Astrocyte (in vitro differentiated cells and primary cell): ENCODE results near the gene EIF4A2. TPM values are rescaled to one million over a fixed set of nuclear protein-coding genes. Genes with fewer than 3 reads are reported as not detected.
A peak's percentile ranks its signal among the peaks of the same experiment; 100 is the strongest.

ENCODE experiments used
- DNase-seq: peaks from one replicate; pipeline ENCODE4 v3.0.0-alpha.2; 2010; ENCODE audit warnings: low read depth
- FAIRE-seq: peaks from 2 replicates; lab custom pipeline; 2011; peaks lifted over from hg19 to GRCh38; lab: Jason Lieb, UNC
- H2AFZ ChIP-seq: 2 replicates; pipeline ENCODE4 v1.6.0; 2012; ENCODE audit warnings: low read depth, low read length, inconsistent platforms
- H3K27ac ChIP-seq: 2 replicates; pipeline ENCODE4 v1.5.1; 2011; ENCODE audit warnings: low read depth, low read length, inconsistent platforms
- H3K27me3 ChIP-seq: 2 replicates; pipeline ENCODE4 v1.6.0; 2011; ENCODE audit warnings: low read length, inconsistent platforms; ENCODE audit not compliant: insufficient read depth
- H3K36me3 ChIP-seq: 2 replicates; pipeline ENCODE4 v1.5.1; 2011; ENCODE audit warnings: low read length, inconsistent platforms; ENCODE audit not compliant: insufficient read depth
- H3K4me1 ChIP-seq: 2 replicates; pipeline ENCODE4 v1.5.1; 2011; ENCODE audit warnings: low read length, inconsistent platforms; ENCODE audit not compliant: insufficient read depth
- H3K4me2 ChIP-seq: 2 replicates; pipeline ENCODE4 v1.6.0; 2012; ENCODE audit warnings: low read length, inconsistent platforms
- H3K4me3 ChIP-seq: 2 replicates; pipeline ENCODE4 v1.5.1; 2011; ENCODE audit warnings: low read depth, mild to moderate bottlenecking, low read length, inconsistent platforms; ENCODE audit not compliant: insufficient read depth
- H3K79me2 ChIP-seq: 2 replicates; pipeline ENCODE4 v1.6.0; 2012; ENCODE audit warnings: mild to moderate bottlenecking, low read length, inconsistent platforms; ENCODE audit not compliant: insufficient read depth
- H3K9ac ChIP-seq: 2 replicates; pipeline ENCODE4 v1.6.0; 2012; ENCODE audit warnings: mild to moderate bottlenecking, low read length, inconsistent platforms
- H3K9me3 ChIP-seq: 2 replicates; pipeline ENCODE4 v1.5.1; 2012; ENCODE audit warnings: low read depth, mild to moderate bottlenecking, low read length, inconsistent platforms; ENCODE audit not compliant: insufficient read depth
- H4K20me1 ChIP-seq: 2 replicates; pipeline ENCODE4 v1.6.0; 2012; ENCODE audit warnings: low read length, inconsistent platforms; ENCODE audit not compliant: insufficient read depth
- H3K27ac Mint-ChIP-seq: one replicate; pipeline ENCODE4 v1.8.0; 2021; ENCODE audit warnings: mild to moderate bottlenecking, mixed read lengths; ENCODE audit not compliant: unreplicated experiment
- H3K27me3 Mint-ChIP-seq: one replicate; pipeline ENCODE4 v1.8.0; 2021; ENCODE audit warnings: low read depth, mixed read lengths; ENCODE audit not compliant: unreplicated experiment
- H3K36me3 Mint-ChIP-seq: one replicate; pipeline ENCODE4 v1.8.0; 2021; ENCODE audit warnings: low read depth, mixed read lengths; ENCODE audit not compliant: unreplicated experiment
- H3K4me1 Mint-ChIP-seq: one replicate; pipeline ENCODE4 v1.8.0; 2021; ENCODE audit warnings: low read depth, mixed read lengths; ENCODE audit not compliant: unreplicated experiment
- H3K4me3 Mint-ChIP-seq: one replicate; pipeline ENCODE4 v1.8.0; 2021; ENCODE audit warnings: mild to moderate bottlenecking, moderate library complexity, mixed read lengths; ENCODE audit not compliant: unreplicated experiment
- H3K9me3 Mint-ChIP-seq: one replicate; pipeline ENCODE4 v1.8.0; 2021; ENCODE audit warnings: mild to moderate bottlenecking, mixed read lengths; ENCODE audit not compliant: unreplicated experiment
- EZH2 ChIP-seq: IDR thresholded peaks from 2 replicates; pipeline ENCODE4 v1.6.1; 2012; ENCODE audit warnings: mild to moderate bottlenecking, low read length, inconsistent platforms; ENCODE audit not compliant: insufficient read depth
- total RNA-seq: library from RNA; stranded (reverse); gene quantifications from 2 replicates; pipeline ENCODE4 v1.2.1, GENCODE V29; 2021
- TF ChIP-seq, protein P1 (sequence below): IDR thresholded peaks from 2 replicates; pipeline ENCODE4 v1.5.1; 2011; ENCODE audit warnings: low read depth, mild to moderate bottlenecking, inconsistent platforms, low read length, moderate library complexity; ENCODE audit not compliant: insufficient read depth

The EIF4A2 gene
- total RNA-seq, 1 donor from 2014 or later = 323 TPM

GRCh38 chr3:186751480-186751879, 31.9 kb upstream of the EIF4A2 start:
- H3K27me3 ChIP-seq = no peaks in the 10 kb centered on the region
- no peak overlapping the region for H3K9ac ChIP-seq
- no peaks in the 10 kb centered on the region for H3K36me3 Mint-ChIP-seq
- no peaks in the 10 kb centered on the region for H3K36me3 ChIP-seq
- TF ChIP-seq EZH2 = no peak
- TF ChIP-seq, protein P1, sequence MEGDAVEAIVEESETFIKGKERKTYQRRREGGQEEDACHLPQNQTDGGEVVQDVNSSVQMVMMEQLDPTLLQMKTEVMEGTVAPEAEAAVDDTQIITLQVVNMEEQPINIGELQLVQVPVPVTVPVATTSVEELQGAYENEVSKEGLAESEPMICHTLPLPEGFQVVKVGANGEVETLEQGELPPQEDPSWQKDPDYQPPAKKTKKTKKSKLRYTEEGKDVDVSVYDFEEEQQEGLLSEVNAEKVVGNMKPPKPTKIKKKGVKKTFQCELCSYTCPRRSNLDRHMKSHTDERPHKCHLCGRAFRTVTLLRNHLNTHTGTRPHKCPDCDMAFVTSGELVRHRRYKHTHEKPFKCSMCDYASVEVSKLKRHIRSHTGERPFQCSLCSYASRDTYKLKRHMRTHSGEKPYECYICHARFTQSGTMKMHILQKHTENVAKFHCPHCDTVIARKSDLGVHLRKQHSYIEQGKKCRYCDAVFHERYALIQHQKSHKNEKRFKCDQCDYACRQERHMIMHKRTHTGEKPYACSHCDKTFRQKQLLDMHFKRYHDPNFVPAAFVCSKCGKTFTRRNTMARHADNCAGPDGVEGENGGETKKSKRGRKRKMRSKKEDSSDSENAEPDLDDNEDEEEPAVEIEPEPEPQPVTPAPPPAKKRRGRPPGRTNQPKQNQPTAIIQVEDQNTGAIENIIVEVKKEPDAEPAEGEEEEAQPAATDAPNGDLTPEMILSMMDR = no peak
- no peaks in the 10 kb centered on the region for H3K79me2 ChIP-seq
- H3K9me3 Mint-ChIP-seq = no peaks in the 10 kb centered on the region
- DNase-seq (no peak), FAIRE-seq (no peak)
- no peak overlapping the region for H2AFZ ChIP-seq
- H3K4me2 ChIP-seq = no peak overlapping the region
- H3K9me3 ChIP-seq = no peaks in the 10 kb centered on the region
- H3K4me1 Mint-ChIP-seq = peaks cover 2% of the 10 kb centered on the region
- no peak overlapping the region for H3K27ac ChIP-seq
- no peak overlapping the region for H3K4me3 ChIP-seq
- H3K4me3 Mint-ChIP-seq = no peak overlapping the region
- H3K4me1 ChIP-seq = peaks cover 4% of the 10 kb centered on the region
- H3K27ac Mint-ChIP-seq = no peak overlapping the region
- no peaks in the 10 kb centered on the region for H3K27me3 Mint-ChIP-seq
- no peaks in the 10 kb centered on the region for H4K20me1 ChIP-seq

GRCh38 chr3:186754006-186754405, 29.4 kb upstream of the EIF4A2 start:
- peaks cover 2% of the 10 kb centered on the region for H3K4me1 Mint-ChIP-seq
- H3K36me3 Mint-ChIP-seq = no peaks in the 10 kb centered on the region
- no peak for TF ChIP-seq EZH2
- TF ChIP-seq, protein P1 = no peak
- H3K9ac ChIP-seq = no peak overlapping the region
- no peaks in the 10 kb centered on the region for H3K79me2 ChIP-seq
- no peaks in the 10 kb centered on the region for H4K20me1 ChIP-seq
- H3K27me3 ChIP-seq = no peaks in the 10 kb centered on the region
- no peak overlapping the region for H3K4me3 ChIP-seq
- H3K9me3 ChIP-seq = no peaks in the 10 kb centered on the region
- H2AFZ ChIP-seq = no peak overlapping the region
- FAIRE-seq = no peak
- H3K9me3 Mint-ChIP-seq = no peaks in the 10 kb centered on the region
- no peak for DNase-seq
- peaks cover 2% of the 10 kb centered on the region for H3K27me3 Mint-ChIP-seq
- H3K4me2 ChIP-seq = no peak overlapping the region
- H3K4me1 ChIP-seq = peaks cover 4% of the 10 kb centered on the region
- no peak overlapping the region for H3K4me3 Mint-ChIP-seq
- H3K27ac ChIP-seq = no peak overlapping the region
- no peaks in the 10 kb centered on the region for H3K36me3 ChIP-seq
- peak overlapping the region; percentile 87 for H3K27ac Mint-ChIP-seq

GRCh38 chr3:186754871-186755270, 28.5 kb upstream of the EIF4A2 start:
- Histone ChIP-seq H3K4me3 (no peak overlapping the region), H3K9ac (no peak overlapping the region), H3K9me3 (no peaks in the 10 kb centered on the region), H3K27ac (no peak overlapping the region), H2AFZ (no peak overlapping the region), H3K27me3 (no peaks in the 10 kb centered on the region), H3K4me2 (no peak overlapping the region), H3K79me2 (no peaks in the 10 kb centered on the region), H4K20me1 (no peaks in the 10 kb centered on the region), H3K36me3 (no peaks in the 10 kb centered on the region), H3K4me1 (peaks cover 4% of the 10 kb centered on the region)
- DNase-seq = no peak
- FAIRE-seq = no peak
- Mint-ChIP-seq H3K4me3 (no peak overlapping the region), H3K27ac (no peak overlapping the region), H3K4me1 (peaks cover 2% of the 10 kb centered on the region), H3K9me3 (no peaks in the 10 kb centered on the region), H3K36me3 (no peaks in the 10 kb centered on the region), H3K27me3 (peaks cover 2% of the 10 kb centered on the region)
- TF ChIP-seq, protein P1 = no peak
- TF ChIP-seq EZH2 = no peak
